Stomach smooth muscle (tissue), 2 donors: ENCODE data around the gene IL20RA.
"Not testable (repeated sequence)": the region's sequence is repeated elsewhere in the genome, so short reads cannot be mapped to it uniquely, and the experiment has no call there.

Experiments used
- H3K27ac ChIP-seq: one replicate; pipeline ENCODE4 v1.7.0; 2013; ENCODE audit warnings: mild to moderate bottlenecking, low read length, inconsistent platforms
- H3K27me3 ChIP-seq, 2 donors: one replicate each; pipeline ENCODE4 v1.7.0; 2013; ENCODE audit warnings: low read length in 2 of 2; ENCODE audit not compliant: insufficient read depth in 2 of 2, control insufficient read depth in 1 of 2
- H3K36me3 ChIP-seq, 2 donors: one replicate each; pipeline ENCODE4 v1.7.0; 2013; ENCODE audit warnings: low read length in 2 of 2; ENCODE audit not compliant: control insufficient read depth in 2 of 2, insufficient read depth in 2 of 2
- H3K4me1 ChIP-seq: one replicate; pipeline ENCODE4 v1.7.0; 2013; ENCODE audit warnings: low read length; ENCODE audit not compliant: control insufficient read depth, insufficient read depth
- H3K4me3 ChIP-seq, 2 donors: one replicate each; pipeline ENCODE4 v1.7.0; 2013; ENCODE audit warnings: low read length in 2 of 2
- H3K9ac ChIP-seq, 2 donors: one replicate each; pipeline ENCODE4 v1.7.0; 2013; ENCODE audit warnings: low read length in 2 of 2, mild to moderate bottlenecking in 1 of 2
- H3K9me3 ChIP-seq, 2 donors: one replicate each; pipeline ENCODE4 v1.7.0; 2013; ENCODE audit warnings: low read length in 2 of 2; ENCODE audit not compliant: control insufficient read depth in 2 of 2
- donor health status: healthy.
- donor health status: Pancreatic carcinoma.

The IL20RA gene

GRCh38 chr6:136971609-136972008 lies 73.2 kb downstream of the IL20RA start:
- Histone ChIP-seq H3K36me3 (no peaks in the 10 kb centered on the region), H3K27me3 (peaks cover 5% of the 10 kb centered on the region in 2 donors), H3K4me3 (no peak overlapping the region), H3K9me3 (no peaks in the 10 kb centered on the region), H3K4me1 (no peaks in the 10 kb centered on the region), H3K27ac (no peak overlapping the region), H3K9ac (no peak overlapping the region)

GRCh38 chr6:136969930-136970329 lies 74.8 kb downstream of the IL20RA start:
- Histone ChIP-seq H3K9me3 (no peaks in the 10 kb centered on the region), H3K4me3 (no peak overlapping the region), H3K9ac (no peak overlapping the region), H3K27me3 (peaks cover 5% of the 10 kb centered on the region in 2 donors), H3K36me3 (no peaks in the 10 kb centered on the region), H3K4me1 (no peaks in the 10 kb centered on the region), H3K27ac (no peak overlapping the region)

- Histone ChIP-seq H3K4me3 (no peak overlapping the region), H3K27ac (no peak overlapping the region), H3K36me3 (no peaks in the 10 kb centered on the region), H3K27me3 (peaks cover 5% of the 10 kb centered on the region in 2 donors), H3K9ac (no peak overlapping the region), H3K4me1 (no peaks in the 10 kb centered on the region), H3K9me3 (no peaks in the 10 kb centered on the region)
Measured at GRCh38 chr6:136969433-136969832, 75.3 kb downstream of the IL20RA start.

- Histone ChIP-seq H3K9me3 (no peaks in the 10 kb centered on the region), H3K9ac (no peak overlapping the region), H3K4me3 (no peak overlapping the region), H3K27ac (no peak overlapping the region), H3K36me3 (no peaks in the 10 kb centered on the region), H3K4me1 (no peaks in the 10 kb centered on the region), H3K27me3 (peaks cover 5% of the 10 kb centered on the region in 2 donors)
Measured at GRCh38 chr6:136968837-136969236, 75.9 kb downstream of the IL20RA start.

GRCh38 chr6:136967876-136968752 lies 76.7 kb downstream of the IL20RA start:
- H3K27me3 ChIP-seq = peaks cover 5% of the 10 kb centered on the region in 2 donors
- H3K4me3 ChIP-seq = no peak overlapping the region
- no peak overlapping the region for H3K27ac ChIP-seq
- H3K9me3 ChIP-seq = no peaks in the 10 kb centered on the region
- H3K36me3 ChIP-seq = no peaks in the 10 kb centered on the region
- H3K4me1 ChIP-seq = no peaks in the 10 kb centered on the region
- H3K9ac ChIP-seq = no peak overlapping the region

- Histone ChIP-seq H3K27ac (no peak overlapping the region), H3K36me3 (no peaks in the 10 kb centered on the region), H3K9ac (no peak overlapping the region), H3K4me3 (no peak overlapping the region), H3K9me3 (no peaks in the 10 kb centered on the region), H3K27me3 (peaks cover 2 to 5% of the 10 kb centered on the region in 2 donors), H3K4me1 (no peaks in the 10 kb centered on the region)
Measured at GRCh38 chr6:136964398-136964797, 80.4 kb downstream of the IL20RA start.

GRCh38 chr6:136963259-136963658 lies 81.5 kb downstream of the IL20RA start:
- no peak overlapping the region for H3K4me3 ChIP-seq
- H3K4me1 ChIP-seq = no peaks in the 10 kb centered on the region
- H3K27ac ChIP-seq = no peak overlapping the region
- no peak overlapping the region for H3K9ac ChIP-seq
- H3K36me3 ChIP-seq = no peaks in the 10 kb centered on the region
- peaks cover 2 to 5% of the 10 kb centered on the region in 2 donors for H3K27me3 ChIP-seq
- no peaks in the 10 kb centered on the region for H3K9me3 ChIP-seq

- no peaks in the 10 kb centered on the region for H3K36me3 ChIP-seq
- H3K4me3 ChIP-seq = no peak overlapping the region
- H3K27me3 ChIP-seq = peaks cover under 1 to 1% of the 10 kb centered on the region in 2 donors
- no peaks in the 10 kb centered on the region for H3K9me3 ChIP-seq
- no peaks in the 10 kb centered on the region for H3K4me1 ChIP-seq
- no peak overlapping the region for H3K9ac ChIP-seq
- H3K27ac ChIP-seq = no peak overlapping the region
Measured at GRCh38 chr6:136962661-136963060, 82.1 kb downstream of the IL20RA start.

- no peaks in the 10 kb centered on the region for H3K36me3 ChIP-seq
- no peaks in the 10 kb centered on the region for H3K9me3 ChIP-seq
- no peaks in the 10 kb centered on the region for H3K27me3 ChIP-seq
- H3K4me1 ChIP-seq = no peaks in the 10 kb centered on the region
- no peak overlapping the region for H3K9ac ChIP-seq
- H3K27ac ChIP-seq = no peak overlapping the region
- H3K4me3 ChIP-seq = no peak overlapping the region
Measured at GRCh38 chr6:136961848-136962247, 82.9 kb downstream of the IL20RA start.

- Histone ChIP-seq H3K27ac (no peak overlapping the region), H3K9me3 (no peaks in the 10 kb centered on the region), H3K36me3 (no peaks in the 10 kb centered on the region), H3K4me3 (no peak overlapping the region), H3K27me3 (no peaks in the 10 kb centered on the region), H3K4me1 (no peaks in the 10 kb centered on the region), H3K9ac (no peak overlapping the region)
Measured at GRCh38 chr6:136960781-136961180, 84.0 kb downstream of the IL20RA start.

- not testable (repeated sequence) for H3K9me3 ChIP-seq, H3K27me3 ChIP-seq, H3K9ac ChIP-seq, H3K4me3 ChIP-seq, H3K27ac ChIP-seq, H3K36me3 ChIP-seq, H3K4me1 ChIP-seq
Measured at GRCh38 chr6:136959935-136960334, 84.8 kb downstream of the IL20RA start.
